GM21515 (cell line): Measurements from ENCODE around the gene POLRMT.

ENCODE experiments used
- ATAC-seq: cut with Tn5 transposase; IDR thresholded peaks from one replicate; pipeline ENCODE4 v1.9.1; 2021; ENCODE audit not compliant: unreplicated experiment

The POLRMT gene

GRCh38 chr19:663682-664117, 30.4 kb upstream of the POLRMT start:
- no peak for ATAC-seq

GRCh38 chr19:662962-663681, 29.8 kb upstream of the POLRMT start, which contains the start of gene RNF126:
RNF126 (minus strand) TSS chr19:663214; CDS start chr19:663121, 93 bp downstream.
- peak; percentile 41 for ATAC-seq

- no peak for ATAC-seq
These were observed 29.0 kb upstream of the POLRMT start for GRCh38 chr19:662207-662961.

GRCh38 chr19:661427-662196, 28.3 kb upstream of the POLRMT start:
- peak; percentile 34 for ATAC-seq

- ATAC-seq = no peak
These were observed 27.6 kb upstream of the POLRMT start for GRCh38 chr19:660793-661426.

GRCh38 chr19:658916-659839, 25.8 kb upstream of the POLRMT start:
- no peak for ATAC-seq

- no peak for ATAC-seq
These were observed 24.9 kb upstream of the POLRMT start for GRCh38 chr19:658059-658839.

- no peak for ATAC-seq
These were observed 24.3 kb upstream of the POLRMT start for GRCh38 chr19:657611-658010.

- ATAC-seq = no peak
These were observed 23.6 kb upstream of the POLRMT start for GRCh38 chr19:656751-657559.

GRCh38 chr19:655691-656090, 22.4 kb upstream of the POLRMT start:
- ATAC-seq = no peak

- ATAC-seq = no peak
These were observed 20.1 kb upstream of the POLRMT start for GRCh38 chr19:653425-653824.

- no peak for ATAC-seq
These were observed 19.4 kb upstream of the POLRMT start for GRCh38 chr19:652467-653389.

- ATAC-seq = no peak
These were observed 18.7 kb upstream of the POLRMT start for GRCh38 chr19:651991-652390.

GRCh38 chr19:651114-651818, 17.9 kb upstream of the POLRMT start:
- ATAC-seq = no peak

GRCh38 chr19:650121-650520, 16.8 kb upstream of the POLRMT start:
- no peak for ATAC-seq

GRCh38 chr19:648904-649801, 15.8 kb upstream of the POLRMT start:
- ATAC-seq = no peak
